BLaER1 (cell line): ENCODE measurements around the gene MTA3.

Source experiments
- H3K27ac ChIP-seq: shearing (Covaris generic); formaldehyde crosslinking; 2 replicates; pipeline ENCODE4 v1.8.1; 2022
- H3K27me3 ChIP-seq: shearing (Covaris generic); formaldehyde crosslinking; 2 replicates; pipeline ENCODE4 v1.8.1; 2022
- H3K36me3 ChIP-seq: shearing (Covaris generic); formaldehyde crosslinking; 2 replicates; pipeline ENCODE4 v1.8.1; 2022
- H3K4me1 ChIP-seq: shearing (Covaris generic); formaldehyde crosslinking; 2 replicates; pipeline ENCODE4 v1.8.1; 2022
- H3K4me2 ChIP-seq: shearing (Covaris generic); formaldehyde crosslinking; 2 replicates; pipeline ENCODE4 v1.8.1; 2022
- H3K4me3 ChIP-seq: shearing (Covaris generic); formaldehyde crosslinking; 2 replicates; pipeline ENCODE4 v1.8.1; 2022
- H3K9ac ChIP-seq: shearing (Covaris generic); formaldehyde crosslinking; 2 replicates; pipeline ENCODE4 v1.8.1; 2022
- H3K9me3 ChIP-seq: shearing (Covaris generic); formaldehyde crosslinking; 2 replicates; pipeline ENCODE4 v1.8.1; 2022
- H4K20me1 ChIP-seq: shearing (Covaris generic); formaldehyde crosslinking; 2 replicates; pipeline ENCODE4 v1.8.1; 2022
- Cebpa-rat ChIP-seq: shearing (Covaris generic); IDR thresholded peaks from 2 replicates; pipeline ENCODE4 v1.8.1; 2022

The MTA3 gene

DNA sequence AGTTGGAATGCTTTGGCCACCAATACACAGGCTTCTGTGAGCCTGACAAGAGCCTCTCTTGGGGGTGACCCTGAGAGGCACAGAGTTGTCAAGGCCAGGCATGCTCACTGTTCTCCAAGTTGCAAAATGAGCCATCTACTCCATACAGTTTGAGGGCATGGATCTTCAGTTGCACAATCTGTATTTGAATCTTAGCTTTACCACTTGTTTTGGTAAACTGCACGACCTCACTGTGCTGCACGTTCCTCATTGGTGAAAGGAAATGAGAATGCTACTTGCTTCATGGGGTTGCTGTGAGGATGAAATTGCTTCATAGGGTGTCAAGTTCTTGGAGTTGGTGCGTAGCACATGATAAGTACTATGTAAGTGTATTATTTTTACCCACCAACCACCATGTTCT is 235.9 kb downstream of the MTA3 start:
- peaks cover 6% of the 10 kb centered on the region for H3K4me1 ChIP-seq
- no peak overlapping the region for H3K9ac ChIP-seq

DNA sequence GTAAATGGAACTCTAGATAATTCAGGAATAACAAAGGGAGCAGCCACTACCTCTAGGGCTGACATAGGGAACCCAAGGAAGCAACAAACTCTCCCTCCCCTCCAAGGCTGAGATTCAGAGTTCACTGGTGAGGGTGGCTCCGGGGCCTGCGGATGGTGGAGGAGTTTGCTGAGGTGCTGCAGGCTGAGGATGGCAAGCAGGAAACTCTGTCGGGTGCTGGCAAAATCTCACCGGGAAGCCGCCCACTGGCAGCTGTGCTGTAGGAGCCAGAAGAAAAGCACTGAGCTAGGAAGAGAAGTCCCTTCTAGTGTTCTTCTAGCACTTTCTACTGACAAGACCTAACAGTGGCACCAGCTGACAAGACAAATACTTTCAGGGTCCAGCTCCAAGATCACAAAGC is 236.5 kb downstream of the MTA3 start:
- Histone ChIP-seq H3K4me2 (no peak overlapping the region), H3K9me3 (no peaks in the 10 kb centered on the region), H3K36me3 (no peaks in the 10 kb centered on the region), H3K27me3 (no peaks in the 10 kb centered on the region), H3K4me1 (peaks cover 8% of the 10 kb centered on the region), H3K9ac (no peak overlapping the region), H3K27ac (no peak overlapping the region), H4K20me1 (no peaks in the 10 kb centered on the region), H3K4me3 (no peak overlapping the region)
- TF ChIP-seq Cebpa-rat, result no peak

More for the DNA sequence above, 235.9 kb downstream of the MTA3 start:
- Histone ChIP-seq H3K27me3 (no peaks in the 10 kb centered on the region), H3K27ac (no peak overlapping the region), H4K20me1 (no peaks in the 10 kb centered on the region), H3K36me3 (no peaks in the 10 kb centered on the region), H3K4me3 (no peak overlapping the region), H3K4me2 (no peak overlapping the region), H3K9me3 (no peaks in the 10 kb centered on the region)
- TF ChIP-seq Cebpa-rat, result no peak
